ENCODE results near the gene KIF7. TPM values are rescaled to one million over a fixed set of nuclear protein-coding genes. Genes with fewer than 3 reads are reported as not detected.

The KIF7 gene
- total and polyA plus RNA-seq, 4 experiments from 2014 or later = not detected

Other genes with a start within 250 kb of the KIF7 start
- not detected for gene RHCG, start 158.9 kb downstream of the KIF7 start, total RNA-seq
- gene RHCG, start 158.9 kb downstream of the KIF7 start, polyA plus RNA-seq = not detected
- under 1 TPM; 0.12 to 0.14 TPM for gene TICRR, start 80.0 kb downstream of the KIF7 start, total RNA-seq
- under 1 TPM in 1 of 2 donors, not detected in 1; 0.07 TPM for gene TICRR, start 80.0 kb downstream of the KIF7 start, polyA plus RNA-seq
- gene PLIN1, start 23.9 kb upstream of the KIF7 start, total RNA-seq = 1 to 10 TPM in 1 of 2 experiments, under 1 TPM in 1; 0.44 to 1.2 TPM
- gene PLIN1, start 23.9 kb upstream of the KIF7 start, polyA plus RNA-seq = under 1 TPM in 1 of 2 donors, not detected in 1; 0.46 TPM
- gene PEX11A, start 35.3 kb upstream of the KIF7 start, total RNA-seq = 1 to 10 TPM; 2.9 to 3.0 TPM
- 1 to 10 TPM in 1 of 2 donors, under 1 TPM in 1; 0.78 to 2.7 TPM for gene PEX11A, start 35.3 kb upstream of the KIF7 start, polyA plus RNA-seq
- gene WDR93, start 35.3 kb upstream of the KIF7 start, total RNA-seq = not detected
- not detected for gene WDR93, start 35.3 kb upstream of the KIF7 start, polyA plus RNA-seq
- gene MESP1, start 95.8 kb upstream of the KIF7 start, total RNA-seq = under 1 TPM; 0.53 to 0.79 TPM
- gene MESP1, start 95.8 kb upstream of the KIF7 start, polyA plus RNA-seq = 1 to 10 TPM in 1 of 2 donors, under 1 TPM in 1; 0.69 to 1.2 TPM
- not detected for gene MESP2, start 120.9 kb upstream of the KIF7 start, total RNA-seq
- gene MESP2, start 120.9 kb upstream of the KIF7 start, polyA plus RNA-seq = not detected
- gene ANPEP, start 159.4 kb upstream of the KIF7 start, total RNA-seq = 1 to 10 TPM; 1.9 to 2.2 TPM
- not detected for gene ANPEP, start 159.4 kb upstream of the KIF7 start, polyA plus RNA-seq
- 10 to 100 TPM; 34.3 to 36.6 TPM for gene AP3S2, start 238.5 kb upstream of the KIF7 start, total RNA-seq
- 10 to 100 TPM; 34.1 to 37.3 TPM for gene AP3S2, start 238.5 kb upstream of the KIF7 start, polyA plus RNA-seq

Measured in CD4-positive, alpha-beta memory T cell (primary cell).